Measurements from ENCODE around the gene CCDC78.

CCDC78 gene

GRCh38 chr16:725463-726187, 618 bp downstream of the CCDC78 start:
- peak in 1 of 56 donors; percentile 43 for DNase-seq

DNA sequence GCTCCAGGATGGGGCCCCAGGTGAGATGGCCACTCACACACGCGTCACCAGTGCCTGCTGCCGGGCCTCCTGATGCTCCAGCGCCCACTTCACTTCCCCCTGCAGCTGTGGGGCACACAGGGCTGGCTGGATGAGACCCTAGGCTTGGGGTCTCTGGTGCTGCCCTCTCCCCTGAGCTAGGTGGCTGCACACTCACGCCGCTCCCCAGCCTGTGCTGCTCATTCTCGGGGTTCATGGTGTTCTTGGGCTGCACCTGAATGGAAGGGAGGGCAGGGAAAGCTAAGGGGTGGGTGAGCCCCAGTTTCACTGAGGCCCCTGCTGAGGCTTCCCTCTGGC, 1.2 kb downstream of the CCDC78 start:
- no peak for DNase-seq

GRCh38 chr16:724188-725040, 1.8 kb downstream of the CCDC78 start:
- DNase-seq = no peak

GRCh38 chr16:723695-724094, 2.5 kb downstream of the CCDC78 start:
- no peak for DNase-seq

DNA sequence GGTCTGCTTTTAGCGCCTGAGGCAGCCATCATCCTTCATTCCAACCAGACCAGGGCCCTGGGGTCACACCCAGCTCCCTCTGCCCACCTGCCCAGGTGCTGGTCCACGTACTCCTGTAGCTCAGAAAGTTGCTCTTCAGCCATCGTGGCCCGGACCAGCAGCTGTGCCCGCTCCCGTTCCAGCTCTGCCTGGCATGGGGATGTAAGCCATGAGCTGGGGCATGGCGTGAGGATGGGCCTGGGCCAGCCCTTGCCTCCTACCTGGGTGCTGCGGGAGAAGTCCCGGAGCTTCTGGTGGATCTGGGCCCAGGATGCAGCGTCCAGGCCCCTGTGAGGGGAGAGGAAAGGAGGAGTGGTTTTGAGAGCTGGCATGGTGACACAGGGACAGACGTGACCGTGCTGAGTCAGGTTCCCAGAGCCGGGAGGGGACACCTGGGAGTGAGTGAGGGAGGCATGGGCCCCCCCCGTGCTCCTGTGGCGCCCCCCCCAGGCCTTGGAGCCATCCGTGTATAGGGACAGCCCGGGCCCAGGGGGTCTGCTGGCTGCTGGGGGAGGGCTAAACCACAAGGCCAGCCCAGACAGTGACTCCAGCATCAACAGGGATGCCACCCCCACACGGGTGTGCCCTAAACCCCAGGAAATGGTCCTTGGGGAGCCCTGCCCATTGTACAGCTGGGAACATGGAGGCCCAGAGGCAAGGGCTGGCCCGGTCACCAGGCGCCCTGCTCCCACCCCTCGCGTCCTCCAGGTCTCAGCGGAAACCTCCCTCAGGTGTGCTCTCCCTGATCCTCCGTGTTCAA, 3.2 kb downstream of the CCDC78 start:
- no peak for DNase-seq

- DNase-seq = no peak
Measured at GRCh38 chr16:721765-722540, 4.3 kb downstream of the CCDC78 start.

- DNase-seq = peak in 52 of 56 donors; percentile 28 to 85 (median 72)
Measured at GRCh38 chr16:720990-721764, 5.1 kb downstream of the CCDC78 start, which contains the start of gene ANTKMT. TSS of gene ANTKMT (plus strand) at chr16:721146. CDS start at chr16:721275, 129 bp downstream.

DNA sequence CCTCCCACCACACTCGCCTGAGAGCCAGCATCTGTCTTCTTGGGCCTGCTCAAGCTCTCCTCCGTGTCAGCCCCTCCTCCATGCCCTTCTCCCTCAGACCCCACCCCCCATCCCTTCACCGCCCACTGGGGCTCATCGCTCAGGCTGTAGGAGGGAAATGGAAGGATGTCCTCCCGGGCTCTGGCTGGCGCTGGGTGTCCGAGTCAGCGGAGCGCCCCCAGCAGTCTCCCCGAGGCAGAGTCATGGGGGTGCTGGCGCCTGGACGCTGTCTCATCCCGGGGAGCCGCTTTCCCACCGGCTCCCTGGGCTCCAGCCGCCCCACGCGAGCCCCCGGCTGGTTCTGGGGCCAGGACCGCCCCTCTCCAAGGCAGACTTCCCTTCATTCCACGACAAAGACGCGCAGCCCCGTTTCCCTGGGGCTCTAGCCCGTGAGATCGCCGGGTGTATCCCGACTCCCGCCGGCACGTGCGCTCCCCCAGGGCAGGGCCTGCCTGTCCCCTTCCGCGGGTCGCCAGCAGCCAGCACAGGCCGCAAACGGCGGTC, 5.7 kb downstream of the CCDC78 start:
- DNase-seq = peak in 47 of 56 donors; percentile 34 to 85 (median 64)

DNA sequence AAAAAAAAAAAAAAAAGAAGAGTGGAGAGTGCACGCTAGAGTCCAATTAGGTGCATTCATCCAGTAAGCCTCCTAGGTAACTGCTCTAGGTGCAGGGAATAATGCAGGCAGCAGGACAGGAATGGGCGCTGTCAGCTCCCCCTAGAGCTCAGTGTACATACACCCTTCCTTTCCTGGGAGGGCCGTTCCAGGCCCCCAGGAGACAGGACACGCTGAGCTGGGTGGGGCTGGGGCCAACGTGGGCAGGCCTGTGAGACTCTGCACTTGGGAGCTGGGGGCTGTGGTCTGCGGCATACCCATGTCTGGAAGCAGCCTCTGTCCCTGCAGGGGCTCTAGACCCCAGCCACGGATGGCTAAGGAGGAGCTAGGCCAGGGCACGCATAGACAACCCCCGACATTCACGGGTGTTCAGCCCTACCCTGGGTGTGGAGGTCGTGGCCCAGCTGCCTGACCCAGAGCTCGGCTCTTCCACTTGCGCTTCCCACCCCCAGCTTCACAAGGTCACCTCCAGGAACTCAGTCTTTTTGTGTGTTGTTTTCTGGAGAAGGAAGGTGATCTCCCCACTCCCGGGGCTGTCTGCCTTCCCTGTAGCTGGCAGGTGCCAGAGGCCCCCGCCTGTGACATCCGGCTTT, 6.3 kb downstream of the CCDC78 start:
- peak in 11 of 56 donors; percentile 37 to 73 (median 53) for DNase-seq

DNA sequence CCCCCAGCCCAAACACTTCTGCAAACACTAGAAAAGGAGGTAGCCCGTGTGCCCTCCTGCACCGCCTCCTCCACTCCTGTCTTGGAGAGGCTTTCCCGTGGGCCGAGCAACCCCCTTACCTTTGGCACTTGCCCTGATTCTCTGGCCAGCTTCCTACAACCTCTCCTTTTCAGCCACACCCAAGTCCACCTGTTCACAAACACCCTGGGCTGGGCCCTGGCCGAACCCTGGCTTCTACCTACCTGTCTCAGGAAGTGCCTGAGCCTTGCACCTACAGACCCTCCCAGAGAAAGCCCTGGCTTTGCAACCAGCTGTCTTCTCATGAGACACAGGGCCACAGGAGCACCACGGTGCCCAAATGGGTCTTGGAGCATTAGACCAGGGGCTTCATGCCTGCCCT, 7.3 kb downstream of the CCDC78 start:
- no peak for DNase-seq

GRCh38 chr16:718389-718788, 7.9 kb downstream of the CCDC78 start:
- DNase-seq = no peak

GRCh38 chr16:717450-718245, 8.6 kb downstream of the CCDC78 start:
- peak in 21 of 56 donors; percentile 10 to 57 (median 34) for DNase-seq

- peak in 1 of 56 donors; percentile 44 for DNase-seq
Measured at GRCh38 chr16:716768-717325, 9.4 kb downstream of the CCDC78 start.

GRCh38 chr16:716200-716568, 10.1 kb downstream of the CCDC78 start:
- peak in 55 of 56 donors; percentile 25 to 95 (median 85) for DNase-seq

GRCh38 chr16:715477-716199, 10.6 kb downstream of the CCDC78 start:
- DNase-seq = peak in 8 of 56 donors; percentile 36 to 61 (median 50)

GRCh38 chr16:714558-715476, 11.4 kb downstream of the CCDC78 start, which contains the start of gene METRN:
TSS of gene METRN (plus strand) at chr16:715118. CDS start at chr16:715290, 172 bp downstream.
- DNase-seq = peak in 54 of 56 donors; percentile 47 to 94 (median 81)

Data from nucleus accumbens (tissue), 56 donors.